HEK293T (cell line): ENCODE results near the gene YPEL1.

Experiments
- CTCF ChIA-PET: fragments of 350-600 bp; formaldehyde crosslinking; extraction: SDS; loops from one replicate; lab custom pipeline; 2021; ENCODE audit warnings: antibody characterized with exemption, inconsistent platforms; lab: Yijun Ruan, JAX
- POLR2A ChIA-PET: fragments of 350-600 bp; formaldehyde crosslinking; extraction: SDS; loops from one replicate; lab custom pipeline; 2020; ENCODE audit warnings: antibody characterized with exemption, inconsistent platforms; lab: Yijun Ruan, JAX
- DNase-seq: peaks from one replicate; pipeline ENCODE4 v3.0.0; 2012; ENCODE audit warnings: mixed read lengths; ENCODE audit errors: extremely low spot score
- ARNT ChIP-seq: fragments of 450-650 bp; IDR thresholded peaks from 2 replicates; pipeline ENCODE4 v1.6.1; 2017; ENCODE audit warnings: mild to moderate bottlenecking
- BHLHE40 ChIP-seq: fragments of 450-650 bp; IDR thresholded peaks from 2 replicates; pipeline ENCODE4 v1.6.1; 2016; ENCODE audit warnings: mild to moderate bottlenecking, moderate library complexity, borderline replicate concordance
- CTBP1 ChIP-seq: fragments of 450-650 bp; IDR thresholded peaks from 2 replicates; pipeline ENCODE4 v1.6.1; 2016; ENCODE audit warnings: borderline replicate concordance
- ELF4 ChIP-seq: fragments of 450-650 bp; IDR thresholded peaks from 2 replicates; pipeline ENCODE4 v1.6.1; 2017; ENCODE audit warnings: antibody characterized with exemption
- FOXA1 ChIP-seq: fragments of 450-650 bp; IDR thresholded peaks from 2 replicates; pipeline ENCODE4 v1.6.1; 2016; ENCODE audit warnings: mild to moderate bottlenecking
- FOXK2 ChIP-seq: fragments of 450-650 bp; IDR thresholded peaks from 2 replicates; pipeline ENCODE4 v1.6.1; 2016; ENCODE audit warnings: mild to moderate bottlenecking
- FOXM1 ChIP-seq: fragments of 450-650 bp; IDR thresholded peaks from 2 replicates; pipeline ENCODE4 v1.6.1; 2017; ENCODE audit warnings: mild to moderate bottlenecking, borderline replicate concordance
- HDGF ChIP-seq: fragments of 450-650 bp; IDR thresholded peaks from 2 replicates; pipeline ENCODE4 v1.6.1; 2017; ENCODE audit warnings: antibody characterized with exemption, borderline replicate concordance
- L3MBTL2 ChIP-seq: fragments of 450-650 bp; conservative IDR thresholded peaks from 2 replicates; pipeline ENCODE4 v1.6.1; 2016; ENCODE audit warnings: mild to moderate bottlenecking
- LEF1 ChIP-seq: fragments of 450-650 bp; IDR thresholded peaks from 2 replicates; pipeline ENCODE4 v1.6.1; 2017; ENCODE audit warnings: mild to moderate bottlenecking, borderline replicate concordance
- NFRKB ChIP-seq: fragments of 450-650 bp; IDR thresholded peaks from 2 replicates; pipeline ENCODE4 v1.6.1; 2016; ENCODE audit warnings: mild to moderate bottlenecking, moderate library complexity
- SP1 ChIP-seq: fragments of 450-650 bp; IDR thresholded peaks from 2 replicates; pipeline ENCODE4 v1.6.1; 2017
- SUZ12 ChIP-seq: fragments of 450-650 bp; IDR thresholded peaks from 2 replicates; pipeline ENCODE4 v1.6.1; 2016; ENCODE audit warnings: mild to moderate bottlenecking
- TARDBP ChIP-seq: fragments of 450-650 bp; IDR thresholded peaks from 2 replicates; pipeline ENCODE4 v1.6.1; 2016
- ZNF384 ChIP-seq: fragments of 450-650 bp; IDR thresholded peaks from 2 replicates; pipeline ENCODE4 v1.6.1; 2016
- TF ChIP-seq, protein P1 (sequence below): fragments of 450-650 bp; IDR thresholded peaks from 2 replicates; pipeline ENCODE4 v1.6.1; 2016

The YPEL1 gene

DNA sequence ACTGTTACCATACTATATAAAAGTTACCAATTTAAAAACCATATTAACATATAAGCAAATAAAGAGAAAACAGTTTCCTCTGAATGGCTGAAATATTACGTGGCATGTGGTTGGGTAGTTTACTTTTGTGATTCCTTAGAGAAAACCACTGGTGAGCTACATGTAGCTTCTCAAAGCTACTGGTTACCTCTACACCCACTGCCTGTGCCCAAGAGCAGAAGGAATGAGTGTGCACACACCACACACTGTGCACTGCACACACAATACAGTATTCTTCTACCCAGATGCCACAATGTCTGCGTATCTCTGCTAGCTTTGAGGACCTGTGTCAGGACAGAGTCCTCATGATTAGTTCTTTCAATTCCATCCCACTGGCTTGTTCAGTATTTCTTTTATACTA, 25.5 kb upstream of the YPEL1 start:
- CTCF ChIA-PET: no interaction called here
- no peak for DNase-seq
- POLR2A ChIA-PET: no interaction called here
- TF ChIP-seq ZNF384: no peak
- no peak for TF ChIP-seq SUZ12
- no peak for TF ChIP-seq SP1
- TF ChIP-seq CTBP1: no peak
- no peak for TF ChIP-seq ELF4
- TF ChIP-seq BHLHE40: no peak
- TF ChIP-seq NFRKB: no peak
- TF ChIP-seq ARNT: no peak
- TF ChIP-seq HDGF: no peak
- TF ChIP-seq L3MBTL2: no peak
- no peak for TF ChIP-seq FOXK2

DNA sequence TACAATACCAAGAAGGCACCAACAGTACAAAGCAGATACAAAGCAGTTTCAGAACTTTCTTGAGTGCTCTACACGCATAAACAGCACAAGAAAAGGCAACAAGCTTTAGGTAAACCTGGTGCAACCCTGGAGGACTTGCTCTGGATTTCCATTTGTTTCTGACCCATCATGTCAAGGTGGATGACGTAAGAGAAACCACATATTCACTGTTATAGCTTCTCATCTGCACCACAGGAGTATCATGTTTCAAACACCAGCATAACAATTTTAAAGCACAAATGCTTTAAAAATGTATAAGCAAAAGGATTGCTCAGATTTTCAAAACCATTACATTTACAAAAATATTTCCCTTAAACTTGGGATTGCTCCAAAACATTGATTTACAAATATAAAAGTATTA, 25.0 kb upstream of the YPEL1 start:
- ChIA-PET CTCF (no interaction called here), POLR2A (no interaction called here)
- TF ChIP-seq FOXA1 (no peak), SUZ12 (no peak)
- DNase-seq: no peak

DNA sequence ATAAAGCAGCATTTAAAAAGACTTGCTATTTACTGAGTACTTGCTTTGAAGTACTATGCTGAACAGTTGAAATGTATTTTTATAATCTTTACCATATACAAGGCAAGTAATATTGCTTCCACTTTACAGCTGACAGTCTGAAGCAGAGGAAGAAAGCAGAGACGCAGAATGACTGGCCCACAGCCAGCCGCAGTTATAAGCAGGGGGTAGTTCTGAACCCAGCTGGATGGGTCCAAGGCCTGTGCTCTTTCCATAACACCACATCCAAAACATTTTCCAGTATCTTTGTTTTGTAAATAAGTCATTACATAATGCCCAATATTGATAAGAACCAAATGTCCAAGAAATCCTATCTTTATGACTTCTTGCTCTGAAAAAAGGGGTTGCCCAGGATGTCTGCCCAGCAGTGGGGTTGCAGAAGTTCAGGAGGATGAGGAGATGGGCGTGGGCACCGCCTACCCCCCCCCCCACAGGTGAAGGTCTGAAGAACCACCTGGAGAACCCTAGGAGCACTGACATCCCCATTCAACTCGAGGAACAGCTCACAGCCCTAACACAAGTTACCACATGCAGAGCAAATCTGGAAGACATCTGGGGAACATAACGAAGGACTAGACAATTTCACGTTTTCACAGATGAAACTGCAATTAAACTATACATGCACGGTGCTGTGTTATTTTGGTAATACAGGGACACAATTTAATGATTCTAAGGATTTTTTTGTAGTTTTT, 24.2 kb upstream of the YPEL1 start:
- TF ChIP-seq, protein P1, sequence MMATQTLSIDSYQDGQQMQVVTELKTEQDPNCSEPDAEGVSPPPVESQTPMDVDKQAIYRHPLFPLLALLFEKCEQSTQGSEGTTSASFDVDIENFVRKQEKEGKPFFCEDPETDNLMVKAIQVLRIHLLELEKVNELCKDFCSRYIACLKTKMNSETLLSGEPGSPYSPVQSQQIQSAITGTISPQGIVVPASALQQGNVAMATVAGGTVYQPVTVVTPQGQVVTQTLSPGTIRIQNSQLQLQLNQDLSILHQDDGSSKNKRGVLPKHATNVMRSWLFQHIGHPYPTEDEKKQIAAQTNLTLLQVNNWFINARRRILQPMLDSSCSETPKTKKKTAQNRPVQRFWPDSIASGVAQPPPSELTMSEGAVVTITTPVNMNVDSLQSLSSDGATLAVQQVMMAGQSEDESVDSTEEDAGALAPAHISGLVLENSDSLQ: no peak
- no peak for TF ChIP-seq HDGF
- no peak for TF ChIP-seq L3MBTL2
- DNase-seq: no peak
- ChIA-PET POLR2A (no interaction called here), CTCF (no interaction called here)

DNA sequence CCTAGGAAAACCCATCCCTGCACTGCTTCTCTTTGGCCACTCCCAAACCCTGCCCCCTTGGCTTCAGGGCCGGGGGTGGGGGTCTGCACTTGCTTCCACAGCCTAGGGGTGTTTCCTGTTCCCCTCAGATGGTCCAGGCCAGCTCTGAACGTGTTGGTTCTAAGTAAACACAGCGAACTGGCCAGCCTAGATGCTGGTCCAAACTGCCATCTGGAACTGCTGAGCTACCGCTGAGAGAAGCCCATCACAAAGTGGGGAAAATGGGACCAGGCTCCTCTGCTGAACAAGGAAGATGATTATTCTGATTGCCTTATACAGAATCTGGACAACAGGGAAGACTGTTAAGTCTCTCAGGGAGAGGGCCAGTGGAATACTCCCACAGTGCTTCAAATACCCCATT, 23.5 kb upstream of the YPEL1 start:
- no peak for TF ChIP-seq ZNF384
- CTCF ChIA-PET: no interaction called here
- DNase-seq: no peak
- POLR2A ChIA-PET: no interaction called here

DNA sequence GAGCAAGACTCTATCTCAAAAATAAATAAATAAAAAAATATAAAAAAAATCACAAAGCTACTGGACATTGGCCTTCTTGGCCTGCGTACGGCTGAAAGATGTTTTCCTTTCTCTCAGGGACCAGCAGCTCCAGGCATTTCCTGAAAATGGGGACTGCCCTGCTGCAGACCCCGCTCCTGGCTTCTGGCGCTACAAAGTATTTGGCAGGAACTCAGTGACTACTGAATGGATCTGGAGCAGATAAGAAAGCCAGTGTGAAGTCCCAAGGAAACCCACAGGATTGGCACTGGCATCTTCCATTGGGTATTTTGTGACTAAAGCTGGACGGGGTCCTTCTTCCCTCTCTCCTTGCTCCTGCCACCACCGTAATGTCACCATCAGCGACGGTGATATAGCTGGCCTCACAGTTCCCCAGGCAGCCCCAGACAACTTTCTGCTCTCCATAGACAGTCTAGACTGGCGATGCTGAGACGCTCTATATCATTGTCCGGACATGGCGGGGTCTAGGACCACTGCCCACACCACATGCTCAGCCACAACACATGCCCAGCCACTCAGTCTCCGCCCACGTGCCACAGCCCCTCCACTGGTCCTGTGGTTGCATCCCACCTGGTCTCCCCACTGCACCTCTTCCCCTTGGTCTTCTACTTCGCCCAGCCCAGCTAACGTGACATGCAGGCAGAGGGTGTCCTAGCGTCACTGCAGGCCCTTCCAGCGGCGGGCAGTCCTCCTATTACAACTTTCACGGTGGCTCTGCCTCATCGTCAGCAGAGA, 22.7 kb upstream of the YPEL1 start:
- POLR2A ChIA-PET: no interaction called here
- CTCF ChIA-PET: no interaction called here
- no peak for TF ChIP-seq FOXM1
- no peak for TF ChIP-seq HDGF
- TF ChIP-seq, protein P1: no peak
- TF ChIP-seq FOXK2: no peak
- no peak for TF ChIP-seq L3MBTL2
- TF ChIP-seq ELF4: no peak
- no peak for TF ChIP-seq SUZ12
- no peak for DNase-seq

DNA sequence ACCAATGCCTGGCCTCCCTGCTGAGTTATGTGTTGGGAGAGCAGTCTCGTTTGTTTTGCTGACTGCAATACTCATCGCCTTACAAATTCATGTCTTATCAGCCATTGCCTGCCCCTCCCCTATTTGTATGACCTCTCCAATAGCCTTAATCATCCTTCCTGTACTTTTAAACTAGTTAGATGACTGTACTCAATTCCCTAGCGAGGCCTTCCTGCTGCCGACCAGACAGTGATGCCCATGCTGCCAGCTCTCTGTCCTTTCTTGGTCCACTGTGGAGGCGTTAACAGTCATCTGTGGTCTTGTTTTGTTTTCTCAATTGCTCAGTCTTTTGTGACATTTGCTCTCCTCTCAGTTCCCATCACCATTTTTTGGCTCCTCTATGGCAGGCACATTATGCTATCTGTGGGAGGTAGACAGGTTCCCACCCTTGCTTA, 20.3 kb upstream of the YPEL1 start:
- CTCF ChIA-PET: no interaction called here
- TF ChIP-seq SP1: no peak
- no peak for TF ChIP-seq ZNF384
- POLR2A ChIA-PET: no interaction called here
- no peak for DNase-seq

DNA sequence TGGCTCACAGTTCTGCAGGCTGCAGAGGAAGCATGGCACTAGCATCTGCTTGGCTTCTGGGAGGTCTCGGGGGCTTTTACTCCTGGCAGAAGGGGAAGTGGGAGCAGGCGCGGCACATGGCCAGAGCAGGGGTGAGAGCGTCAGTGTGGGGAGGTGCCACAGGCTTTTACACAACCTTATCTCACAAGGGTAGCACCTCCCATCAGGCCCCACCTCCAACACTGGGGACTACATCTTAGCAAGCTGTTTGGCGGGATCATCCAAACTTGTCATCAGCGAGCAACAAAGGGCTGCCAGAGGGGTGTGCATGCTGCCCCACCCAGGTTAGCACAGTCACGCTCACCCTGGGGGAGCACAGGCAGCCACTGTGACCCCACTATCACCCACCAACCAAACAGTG, 18.9 kb upstream of the YPEL1 start:
- CTCF ChIA-PET: no interaction called here
- POLR2A ChIA-PET: no interaction called here
- no peak for DNase-seq
- TF ChIP-seq ARNT: no peak
- no peak for TF ChIP-seq L3MBTL2
- TF ChIP-seq FOXK2: no peak
- no peak for TF ChIP-seq NFRKB
- TF ChIP-seq LEF1: no peak
- TF ChIP-seq HDGF: no peak
- no peak for TF ChIP-seq SUZ12
- TF ChIP-seq SP1: no peak

DNA sequence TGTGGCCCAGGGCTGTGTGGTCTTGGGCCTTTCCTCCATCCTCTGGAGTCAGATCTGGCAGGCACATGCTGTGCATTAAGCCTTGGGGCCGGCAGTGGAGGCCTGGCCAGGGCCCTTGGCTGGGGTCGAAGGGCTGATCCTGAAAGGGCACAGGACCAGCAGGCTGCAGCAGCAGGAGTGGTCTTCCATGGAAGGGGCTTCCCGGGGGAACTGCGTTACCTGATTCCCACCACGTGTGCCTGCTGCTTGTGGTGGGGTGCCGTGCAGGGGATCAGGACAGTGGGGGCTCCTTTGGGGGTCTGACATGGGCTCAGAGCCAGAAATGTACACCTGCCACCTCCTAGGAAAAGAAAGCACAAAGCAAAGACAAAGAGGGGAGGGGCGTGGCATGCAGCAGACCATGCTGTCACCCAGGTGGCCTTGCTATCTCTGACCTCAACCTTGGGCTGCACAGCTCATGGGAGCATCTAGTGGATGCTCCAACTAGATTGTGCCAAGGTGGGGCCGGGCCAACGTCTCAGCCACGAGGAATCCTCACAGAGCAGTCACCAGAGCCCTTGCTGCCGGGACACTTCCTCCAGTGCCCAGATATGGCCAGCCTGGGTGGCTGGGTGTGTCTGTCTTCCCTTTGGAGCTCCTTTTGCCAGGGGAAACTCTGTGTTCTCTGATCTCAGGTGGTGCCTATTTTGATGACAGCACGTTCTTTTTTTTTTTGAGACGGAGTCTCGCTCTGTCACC, 17.9 kb upstream of the YPEL1 start:
- ChIA-PET CTCF (no interaction called here), POLR2A (no interaction called here)
- no peak for DNase-seq
- no peak for TF ChIP-seq TARDBP
- no peak for TF ChIP-seq FOXM1
- no peak for TF ChIP-seq FOXK2
- TF ChIP-seq L3MBTL2: no peak
- TF ChIP-seq, protein P1: no peak
- no peak for TF ChIP-seq NFRKB
- TF ChIP-seq LEF1: no peak
- no peak for TF ChIP-seq SP1
- TF ChIP-seq HDGF: no peak
- no peak for TF ChIP-seq ARNT
- no peak for TF ChIP-seq SUZ12
- no peak for TF ChIP-seq ZNF384
- TF ChIP-seq FOXA1: no peak
- no peak for TF ChIP-seq BHLHE40
- TF ChIP-seq CTBP1: no peak
